Karpas-422 (cell line): Measurements from ENCODE around the gene RBP2. TPM values are rescaled to one million over a fixed set of nuclear protein-coding genes. Genes with fewer than 3 reads are reported as not detected.

ENCODE experiments used
- DNase-seq: peaks from one replicate; pipeline ENCODE4 v3.0.0-alpha.2; 2015
- H2AFZ ChIP-seq: fragments of 200-600 bp; sonication (generic); 2 replicates; pipeline ENCODE4 v1.6.1; 2014; ENCODE audit warnings: antibody characterized with exemption, low read length, mixed read lengths
- H3K27ac ChIP-seq: fragments of 200-600 bp; sonication (generic); 2 replicates; pipeline ENCODE4 v1.5.1; 2014; ENCODE audit warnings: mild to moderate bottlenecking, low read length, moderate library complexity
- H3K27me3 ChIP-seq: fragments of 200-600 bp; sonication (generic); 2 replicates; pipeline ENCODE4 v1.6.1; 2014; ENCODE audit warnings: low read length, mixed read lengths
- H3K36me3 ChIP-seq: fragments of 200-600 bp; sonication (generic); 2 replicates; pipeline ENCODE4 v1.6.1; 2014; ENCODE audit warnings: low read length, mixed read lengths; ENCODE audit not compliant: insufficient read depth
- H3K4me1 ChIP-seq: fragments of 200-600 bp; sonication (generic); 2 replicates; pipeline ENCODE4 v1.6.1; 2014; ENCODE audit warnings: mild to moderate bottlenecking, low read length, mixed read lengths
- H3K4me2 ChIP-seq: fragments of 200-600 bp; sonication (generic); 2 replicates; pipeline ENCODE4 v1.6.1; 2014; ENCODE audit warnings: low read length, low read depth, mild to moderate bottlenecking; ENCODE audit not compliant: poor library complexity, severe bottlenecking
- H3K4me3 ChIP-seq: fragments of 200-600 bp; sonication (generic); 2 replicates; pipeline ENCODE4 v1.5.1; 2014; ENCODE audit warnings: mild to moderate bottlenecking, antibody characterized with exemption, low read length, mixed read lengths
- H3K79me2 ChIP-seq: fragments of 200-600 bp; sonication (generic); 2 replicates; pipeline ENCODE4 v1.6.1; 2014; ENCODE audit warnings: mild to moderate bottlenecking, low read length, mixed read lengths
- H3K9ac ChIP-seq: fragments of 200-600 bp; sonication (generic); 2 replicates; pipeline ENCODE4 v1.6.0; 2014; ENCODE audit warnings: low read length
- H3K9me2 ChIP-seq: fragments of 200-600 bp; sonication (generic), shearing (Covaris generic); replicated peaks from 2 replicates; pipeline ENCODE4 v1.6.0; 2014; ENCODE audit warnings: mild to moderate bottlenecking, low read length, moderate library complexity; ENCODE audit not compliant: insufficient read depth
- H3K9me3 ChIP-seq: fragments of 300-700, 200-600 bp; sonication (generic); 2 replicates; pipeline ENCODE4 v1.6.1; 2014; ENCODE audit warnings: low read length, mixed read lengths
- H4K20me1 ChIP-seq: fragments of 200-600 bp; sonication (generic); 2 replicates; pipeline ENCODE4 v1.6.1; 2014; ENCODE audit warnings: mild to moderate bottlenecking, antibody characterized with exemption, low read length, low read depth; ENCODE audit not compliant: insufficient read depth
- total RNA-seq: library from RNA; depleted of rRNA; stranded (reverse); fragments of >200 nt; shearing (Covaris generic); gene quantifications from 2 replicates; pipeline ENCODE4 v1.2.3, GENCODE V29; 2014; ENCODE audit warnings: low replicate concordance

The RBP2 gene
- total RNA-seq, 1 experiment from 2014 or later = not detected

- H3K9me3 ChIP-seq = no peaks in the 10 kb centered on the region
- H3K4me3 ChIP-seq = no peak overlapping the region
Observed at GRCh38 chr3:139518926-139519842, 42.9 kb upstream of the RBP2 start.

GRCh38 chr3:139518306-139518705 lies 42.0 kb upstream of the RBP2 start:
- no peak overlapping the region for H3K9ac ChIP-seq
- H3K79me2 ChIP-seq = no peaks in the 10 kb centered on the region
- H3K9me2 ChIP-seq = no peaks in the 10 kb centered on the region
- peaks cover 10% of the 10 kb centered on the region for H3K4me1 ChIP-seq
- H3K27ac ChIP-seq = no peak overlapping the region
- DNase-seq = no peak
- H3K27me3 ChIP-seq = no peaks in the 10 kb centered on the region
- no peak overlapping the region for H3K4me3 ChIP-seq
- no peaks in the 10 kb centered on the region for H3K36me3 ChIP-seq
- H3K9me3 ChIP-seq = no peaks in the 10 kb centered on the region
- no peak overlapping the region for H3K4me2 ChIP-seq
- H2AFZ ChIP-seq = no peak overlapping the region
- no peaks in the 10 kb centered on the region for H4K20me1 ChIP-seq

More at GRCh38 chr3:139518926-139519842, 42.9 kb upstream of the RBP2 start:
- Histone ChIP-seq H3K79me2 (no peaks in the 10 kb centered on the region), H3K4me1 (peaks cover 10% of the 10 kb centered on the region), H3K36me3 (no peaks in the 10 kb centered on the region), H4K20me1 (no peaks in the 10 kb centered on the region), H3K4me2 (no peak overlapping the region), H3K27me3 (no peaks in the 10 kb centered on the region), H3K27ac (no peak overlapping the region), H3K9me2 (no peaks in the 10 kb centered on the region), H3K9ac (no peak overlapping the region), H2AFZ (no peak overlapping the region)
- no peak for DNase-seq

GRCh38 chr3:139517321-139518065 lies 41.2 kb upstream of the RBP2 start:
- Histone ChIP-seq H3K4me1 (peaks cover 10% of the 10 kb centered on the region), H3K9me3 (no peaks in the 10 kb centered on the region), H2AFZ (no peak overlapping the region), H3K9me2 (no peaks in the 10 kb centered on the region), H3K36me3 (no peaks in the 10 kb centered on the region), H3K79me2 (no peaks in the 10 kb centered on the region), H4K20me1 (no peaks in the 10 kb centered on the region), H3K4me3 (no peak overlapping the region), H3K27me3 (no peaks in the 10 kb centered on the region), H3K9ac (no peak overlapping the region), H3K27ac (no peak overlapping the region), H3K4me2 (no peak overlapping the region)
- DNase-seq = no peak

- Histone ChIP-seq H3K9me3 (no peaks in the 10 kb centered on the region), H3K27ac (no peak overlapping the region), H3K4me3 (no peak overlapping the region), H3K36me3 (no peaks in the 10 kb centered on the region), H3K9ac (no peak overlapping the region), H3K79me2 (no peaks in the 10 kb centered on the region), H3K4me2 (no peak overlapping the region), H3K27me3 (no peaks in the 10 kb centered on the region), H3K9me2 (no peaks in the 10 kb centered on the region), H3K4me1 (no peaks in the 10 kb centered on the region), H4K20me1 (no peaks in the 10 kb centered on the region), H2AFZ (no peak overlapping the region)
- no peak for DNase-seq
Observed at GRCh38 chr3:139514741-139515140, 38.4 kb upstream of the RBP2 start.

- no peak overlapping the region for H2AFZ ChIP-seq
- no peak overlapping the region for H3K27ac ChIP-seq
- no peak overlapping the region for H3K9ac ChIP-seq
- no peak overlapping the region for H3K4me3 ChIP-seq
- H3K27me3 ChIP-seq = no peaks in the 10 kb centered on the region
- H3K4me2 ChIP-seq = no peak overlapping the region
- no peaks in the 10 kb centered on the region for H3K4me1 ChIP-seq
- DNase-seq = no peak
- H3K9me3 ChIP-seq = no peaks in the 10 kb centered on the region
- H3K36me3 ChIP-seq = no peaks in the 10 kb centered on the region
- no peaks in the 10 kb centered on the region for H3K9me2 ChIP-seq
- H3K79me2 ChIP-seq = no peaks in the 10 kb centered on the region
- no peaks in the 10 kb centered on the region for H4K20me1 ChIP-seq
Observed at GRCh38 chr3:139509631-139510030, 33.3 kb upstream of the RBP2 start.

GRCh38 chr3:139506766-139507165 lies 30.4 kb upstream of the RBP2 start:
- Histone ChIP-seq H3K4me3 (no peak overlapping the region), H3K9me2 (no peaks in the 10 kb centered on the region), H3K36me3 (no peaks in the 10 kb centered on the region), H4K20me1 (no peaks in the 10 kb centered on the region), H3K4me2 (no peak overlapping the region), H3K27ac (no peak overlapping the region), H3K79me2 (no peaks in the 10 kb centered on the region), H3K4me1 (no peaks in the 10 kb centered on the region), H3K27me3 (no peaks in the 10 kb centered on the region), H3K9me3 (no peaks in the 10 kb centered on the region), H2AFZ (no peak overlapping the region), H3K9ac (no peak overlapping the region)
- no peak for DNase-seq

- Histone ChIP-seq H3K27ac (no peak overlapping the region), H2AFZ (no peak overlapping the region), H3K4me3 (no peak overlapping the region), H4K20me1 (no peaks in the 10 kb centered on the region), H3K4me1 (no peaks in the 10 kb centered on the region), H3K79me2 (no peaks in the 10 kb centered on the region), H3K27me3 (no peaks in the 10 kb centered on the region), H3K9me3 (no peaks in the 10 kb centered on the region), H3K4me2 (no peak overlapping the region), H3K9ac (no peak overlapping the region), H3K9me2 (no peaks in the 10 kb centered on the region), H3K36me3 (no peaks in the 10 kb centered on the region)
- DNase-seq = no peak
Observed at GRCh38 chr3:139505829-139506386, 29.6 kb upstream of the RBP2 start.

GRCh38 chr3:139499536-139499935 lies 23.2 kb upstream of the RBP2 start:
- Histone ChIP-seq H3K9me3 (no peaks in the 10 kb centered on the region; the same call in 1 of the 2 replicates), H3K4me2 (no peak overlapping the region), H3K9ac (no peak overlapping the region), H3K27me3 (no peaks in the 10 kb centered on the region), H4K20me1 (no peaks in the 10 kb centered on the region), H3K4me1 (no peaks in the 10 kb centered on the region), H3K79me2 (no peaks in the 10 kb centered on the region), H3K36me3 (no peaks in the 10 kb centered on the region), H3K27ac (no peak overlapping the region), H2AFZ (no peak overlapping the region), H3K9me2 (no peaks in the 10 kb centered on the region), H3K4me3 (no peak overlapping the region)
- DNase-seq = no peak
